ENCODE data around the gene UPF1. TPM values are rescaled to one million over a fixed set of nuclear protein-coding genes. Genes with fewer than 3 reads are reported as not detected.
"Not testable (repeated sequence)": the region's sequence is repeated elsewhere in the genome, so short reads cannot be mapped to it uniquely, and the experiment has no call there.

The UPF1 gene
- total and polyA plus RNA-seq, 2 experiments from 2014 or later = 36.4 to 121 TPM

DNA sequence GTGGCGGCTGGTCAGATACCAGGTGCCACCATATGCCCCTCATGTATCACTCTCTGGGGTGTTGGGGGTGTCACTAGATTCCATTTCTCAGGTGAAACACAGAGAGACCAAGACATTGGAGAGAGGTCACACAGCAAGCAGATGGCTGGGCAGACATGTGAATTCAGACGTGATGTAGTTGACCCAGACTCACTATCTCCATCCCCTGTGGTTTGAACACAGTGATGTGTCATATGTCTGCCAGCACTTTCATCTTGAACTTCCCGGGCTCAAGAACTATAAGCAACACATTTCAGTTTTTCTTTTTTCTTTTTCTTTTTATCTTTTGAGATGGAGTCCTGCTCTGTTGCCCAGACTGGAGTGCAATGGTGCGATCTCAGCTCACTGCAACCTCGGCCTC lies 16.1 kb upstream of the UPF1 start:
- Histone ChIP-seq H3K4me3 (no peak overlapping the region), H3K4me1 (ENCODE audit: low read depth) (no peaks in the 10 kb centered on the region), H3K36me3 (no peaks in the 10 kb centered on the region), H3K27me3 (peaks cover 22% of the 10 kb centered on the region), H3K9me3 (ENCODE audit: low read depth) (no peaks in the 10 kb centered on the region), H3K27ac (no peak overlapping the region)
- DNase-seq (ENCODE audit: low read depth in 1 of 2, low spot score in 1 of 2) = no peak
- no peak for TF ChIP-seq CTCF (IDR thresholded peaks at IDR 0.05; ENCODE audit: low read depth, low read length)

DNA sequence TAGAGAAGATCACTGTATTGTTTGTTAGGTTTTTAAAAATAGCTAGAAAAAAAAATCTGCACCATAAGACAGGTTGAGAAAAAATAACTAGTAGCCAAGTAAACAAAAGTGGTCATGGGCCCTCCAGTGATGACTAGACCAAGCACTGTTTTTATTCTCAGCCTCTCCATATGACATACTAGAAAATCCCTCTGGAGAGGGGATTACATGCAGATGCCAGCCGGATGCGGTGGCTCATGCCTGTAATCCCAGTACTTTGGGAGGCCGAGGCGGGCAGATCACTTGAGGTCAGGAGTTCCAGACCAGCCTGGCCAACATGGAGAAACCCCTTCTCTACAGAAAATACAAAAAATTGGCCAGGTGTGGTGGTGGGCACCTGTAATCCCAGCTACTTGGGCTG lies 15.1 kb upstream of the UPF1 start:
- H3K4me1 ChIP-seq (ENCODE audit: low read depth); H3K36me3 ChIP-seq; H3K27ac ChIP-seq; DNase-seq (ENCODE audit: low read depth in 1 of 2, low spot score in 1 of 2); H3K9me3 ChIP-seq (ENCODE audit: low read depth); H3K4me3 ChIP-seq: not testable (repeated sequence)
- peaks cover 19% of the 10 kb centered on the region for H3K27me3 ChIP-seq

GRCh38 chr19:18817574-18817973 lies 14.2 kb upstream of the UPF1 start:
- Histone ChIP-seq H3K4me1 (ENCODE audit: low read depth) (no peaks in the 10 kb centered on the region), H3K4me3 (no peak overlapping the region), H3K9me3 (ENCODE audit: low read depth) (no peaks in the 10 kb centered on the region), H3K27ac (no peak overlapping the region), H3K36me3 (no peaks in the 10 kb centered on the region), H3K27me3 (peaks cover 11% of the 10 kb centered on the region)
- no peak for DNase-seq (ENCODE audit: low read depth in 1 of 2, low spot score in 1 of 2)
- TF ChIP-seq CTCF (IDR thresholded peaks at IDR 0.05; ENCODE audit: low read depth, low read length) = no peak

- H3K27ac ChIP-seq = no peak overlapping the region
- H3K27me3 ChIP-seq = peaks cover 9% of the 10 kb centered on the region
- no peaks in the 10 kb centered on the region for H3K9me3 ChIP-seq (ENCODE audit: low read depth)
- no peak overlapping the region for H3K4me3 ChIP-seq
- no peaks in the 10 kb centered on the region for H3K36me3 ChIP-seq
- H3K4me1 ChIP-seq (ENCODE audit: low read depth) = peaks cover 8% of the 10 kb centered on the region
- DNase-seq (ENCODE audit: low read depth in 1 of 2, low spot score in 1 of 2) = no peak
- TF ChIP-seq CTCF (IDR thresholded peaks at IDR 0.05; ENCODE audit: low read depth, low read length) = no peak
Observed at GRCh38 chr19:18828786-18829185, 3.0 kb upstream of the UPF1 start.

DNA sequence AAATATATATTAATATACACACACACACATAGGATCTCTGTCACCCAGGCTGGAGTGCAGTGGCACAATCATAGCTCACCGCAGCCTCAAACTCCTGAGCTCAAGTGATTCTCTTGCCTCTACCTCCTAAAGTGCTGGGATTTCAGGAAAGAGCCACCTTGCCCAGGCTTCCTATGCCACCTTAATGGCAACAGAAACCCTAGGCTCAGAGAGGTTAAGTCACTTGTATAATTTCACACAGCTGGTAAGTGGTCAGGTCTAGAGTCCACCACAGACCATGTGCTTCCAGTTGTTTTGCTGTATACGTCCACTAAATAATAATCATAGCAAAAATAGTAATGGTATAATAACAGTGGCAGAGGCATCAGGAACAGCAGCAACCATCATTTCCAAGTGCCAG lies 1.3 kb upstream of the UPF1 start:
- Histone ChIP-seq H3K4me1 (ENCODE audit: low read depth) (peaks cover 19% of the 10 kb centered on the region), H3K4me3 (no peak overlapping the region), H3K36me3 (no peaks in the 10 kb centered on the region), H3K9me3 (ENCODE audit: low read depth) (no peaks in the 10 kb centered on the region), H3K27ac (no peak overlapping the region), H3K27me3 (peaks cover 9% of the 10 kb centered on the region)
- TF ChIP-seq CTCF (IDR thresholded peaks at IDR 0.05; ENCODE audit: low read depth, low read length) = no peak
- no peak for DNase-seq (ENCODE audit: low read depth in 1 of 2, low spot score in 1 of 2)

GRCh38 chr19:18832306-18833140 lies 764 bp downstream of the UPF1 start:
- H3K4me3 ChIP-seq = peak overlapping the region; percentile 89
- H3K27ac ChIP-seq = peak overlapping the region; percentile 91
- H3K27me3 ChIP-seq = peaks cover 9% of the 10 kb centered on the region
- H3K9me3 ChIP-seq (ENCODE audit: low read depth) = no peaks in the 10 kb centered on the region
- DNase-seq (ENCODE audit: low read depth in 1 of 2, low spot score in 1 of 2) = peak in 1 of 2 donors; percentile 45
- peak; percentile 28 for TF ChIP-seq CTCF (IDR thresholded peaks at IDR 0.05; ENCODE audit: low read depth, low read length)
- H3K36me3 ChIP-seq = no peaks in the 10 kb centered on the region
- peaks cover 19% of the 10 kb centered on the region for H3K4me1 ChIP-seq (ENCODE audit: low read depth)

Measured in cardiac muscle cell (in vitro differentiated cells and primary cell).